ENCODE data around the gene BPIFB4.

- TF ChIP-seq CTCF (IDR thresholded peaks at IDR 0.05) (no peak), POLR2A (IDR thresholded peaks at IDR 0.05) (no peak)
Observed at GRCh38 chr20:33105316-33105924, 26.0 kb downstream of the BPIFB4 start.

Data from heart left ventricle (tissue), 13 donors.